Sigmoid colon (tissue), 7 donors: ENCODE measurements around the gene RCOR2. TPM values are rescaled to one million over a fixed set of nuclear protein-coding genes. Genes with fewer than 3 reads are reported as not detected.

Source experiments
- DNase-seq: peaks from one replicate; pipeline ENCODE4 v3.0.0-alpha.2; 2019
- H3K27ac ChIP-seq, 4 donors: fragments of 200-600 bp; sonication (generic); one replicate each; pipeline ENCODE4 v1.5.1; 2016 to 2019; ENCODE audit warnings: mild to moderate bottlenecking in 1 of 4
- H3K27me3 ChIP-seq, 3 donors: fragments of 200-600 bp; sonication (generic); one replicate each; pipeline ENCODE4 v1.5.1; 2019; ENCODE audit warnings: mild to moderate bottlenecking in 1 of 3
- H3K36me3 ChIP-seq, 4 donors: fragments of 200-600 bp; sonication (generic); one replicate each; pipeline ENCODE4 v1.5.1; 2016 to 2019
- H3K4me1 ChIP-seq, 4 donors: fragments of 200-600 bp; sonication (generic); one replicate each; pipeline ENCODE4 v1.5.1; 2017 to 2019
- H3K4me3 ChIP-seq, 4 donors: fragments of 200-600 bp; sonication (generic); one replicate each; pipeline ENCODE4 v1.5.1; 2017 to 2019; ENCODE audit warnings: mild to moderate bottlenecking in 2 of 4, moderate library complexity in 1 of 4
- H3K9me3 ChIP-seq, 4 donors: fragments of 200-600 bp in 3 of 4; sonication (generic) in 3 of 4; one replicate each; pipeline versions ENCODE4 v1.5.1 to v1.6.1; 2013 to 2019
- EP300 ChIP-seq, 4 donors: sonication (generic); formaldehyde crosslinking; IDR thresholded peaks; one replicate each; pipeline ENCODE4 v1.6.1; 2017; ENCODE audit warnings: antibody characterized with exemption in 4 of 4
- POLR2A ChIP-seq, 2 donors: fragments of 450-650 bp; IDR thresholded peaks; one replicate each; pipeline ENCODE4 v1.6.1; 2016; ENCODE audit warnings: antibody characterized with exemption in 2 of 2, mild to moderate bottlenecking in 2 of 2, moderate library complexity in 2 of 2
- POLR2AphosphoS5 ChIP-seq, 4 donors: sonication (generic); formaldehyde crosslinking; IDR thresholded peaks; one replicate each; pipeline ENCODE4 v1.6.1; 2017; ENCODE audit warnings: antibody characterized with exemption in 4 of 4
- WGBS, 2 donors: extraction: QIAGEN DNeasy Blood & Tissue Kit; methylation state at CpG; one replicate each; pipeline ENCODE4 v1.1.7; 2013; 5-methylcytosine and 5-hydroxymethylcytosine counted together
- intact Hi-C: fragments of 100-400 bp; cut with DNase I; formaldehyde crosslinking; loops from one replicate; pipeline ENCODE4 v1.15.1; 2023
- polyA plus RNA-seq, 3 donors: library from polyadenylated mRNA; stranded (reverse); fragments of 200-250 nt; gene quantifications; one replicate each; pipeline ENCODE4 v1.2.3, GENCODE V29; 2013
- total RNA-seq, 4 donors: library from RNA; depleted of rRNA; stranded (reverse); fragments of >200 nt; gene quantifications; one replicate each; pipeline ENCODE4 v1.1.0, GENCODE V29; 2016
- TF ChIP-seq, protein P1 (sequence below), 4 experiments: fragments of 450-650 bp in 3 of 4; fragments of 200-600 bp in 1 of 4; IDR thresholded peaks; one replicate each; pipeline ENCODE4 v1.5.1; 2016 to 2019; ENCODE audit warnings: antibody characterized with exemption in 4 of 4, mild to moderate bottlenecking in 3 of 4, moderate library complexity in 2 of 4
- donor health status: healthy with polysubstance abuse.
- donor health status: Bipolar disorder and iron deficiency.
- donor health status: healthy.

RCOR2 gene
- total and polyA plus RNA-seq, 7 donors = 0.49 to 2.4 (median 0.69) TPM

DNA sequence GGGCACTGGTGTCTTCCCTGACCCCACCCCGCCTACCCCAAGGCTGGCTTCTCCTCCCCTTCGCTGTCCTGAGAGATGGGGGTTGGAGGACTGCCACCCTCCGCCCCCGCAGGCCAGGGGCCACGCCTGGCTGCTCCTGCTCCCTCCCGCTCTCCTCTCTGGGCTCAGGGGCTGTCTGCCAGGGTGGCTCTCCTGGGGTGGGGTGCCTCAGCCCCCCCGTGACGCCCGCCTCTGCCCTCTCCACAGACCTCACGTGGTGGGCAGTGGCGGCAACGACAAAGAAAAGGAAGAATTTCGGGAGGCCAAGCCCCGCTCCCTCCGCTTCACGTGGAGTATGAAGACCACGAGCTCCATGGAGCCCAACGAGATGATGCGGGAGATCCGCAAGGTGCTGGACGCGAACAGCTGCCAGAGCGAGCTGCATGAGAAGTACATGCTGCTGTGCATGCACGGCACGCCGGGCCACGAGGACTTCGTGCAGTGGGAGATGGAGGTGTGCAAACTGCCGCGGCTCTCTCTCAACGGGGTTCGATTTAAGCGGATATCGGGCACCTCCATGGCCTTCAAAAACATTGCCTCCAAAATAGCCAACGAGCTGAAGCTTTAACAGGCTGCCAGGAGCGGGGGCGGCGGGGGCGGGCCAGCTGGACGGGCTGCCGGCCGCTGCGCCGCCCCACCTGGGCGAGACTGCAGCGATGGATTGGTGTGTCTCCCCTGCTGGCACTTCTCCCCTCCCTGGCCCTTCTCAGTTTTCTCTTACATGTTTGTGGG lies 8.1 kb downstream of the RCOR2 start:
- DNase-seq = no peak
- intact Hi-C loops = loop anchor here (5.0 kb wide), 1 partner anchor 33 kb away; no protein-coding TSS in a partner anchor
- Histone ChIP-seq H3K27ac (peak overlapping the region in 3 of 4 donors; percentile 3 to 51 (median 28)), H3K4me1 (peaks cover 0 to 27% (median 24%) of the 10 kb centered on the region in 4 donors), H3K27me3 (no peaks in the 10 kb centered on the region), H3K4me3 (no peak overlapping the region), H3K36me3 (peaks cover 13 to 50% (median 20%) of the 10 kb centered on the region in 4 donors), H3K9me3 (no peaks in the 10 kb centered on the region)
- WGBS, 2 donors = 88 to 93% methylated on average over 46 of the region's 46 CpGs
- TF ChIP-seq POLR2A (IDR thresholded peaks at IDR 0.05) = no peak
- TF ChIP-seq, protein P1, sequence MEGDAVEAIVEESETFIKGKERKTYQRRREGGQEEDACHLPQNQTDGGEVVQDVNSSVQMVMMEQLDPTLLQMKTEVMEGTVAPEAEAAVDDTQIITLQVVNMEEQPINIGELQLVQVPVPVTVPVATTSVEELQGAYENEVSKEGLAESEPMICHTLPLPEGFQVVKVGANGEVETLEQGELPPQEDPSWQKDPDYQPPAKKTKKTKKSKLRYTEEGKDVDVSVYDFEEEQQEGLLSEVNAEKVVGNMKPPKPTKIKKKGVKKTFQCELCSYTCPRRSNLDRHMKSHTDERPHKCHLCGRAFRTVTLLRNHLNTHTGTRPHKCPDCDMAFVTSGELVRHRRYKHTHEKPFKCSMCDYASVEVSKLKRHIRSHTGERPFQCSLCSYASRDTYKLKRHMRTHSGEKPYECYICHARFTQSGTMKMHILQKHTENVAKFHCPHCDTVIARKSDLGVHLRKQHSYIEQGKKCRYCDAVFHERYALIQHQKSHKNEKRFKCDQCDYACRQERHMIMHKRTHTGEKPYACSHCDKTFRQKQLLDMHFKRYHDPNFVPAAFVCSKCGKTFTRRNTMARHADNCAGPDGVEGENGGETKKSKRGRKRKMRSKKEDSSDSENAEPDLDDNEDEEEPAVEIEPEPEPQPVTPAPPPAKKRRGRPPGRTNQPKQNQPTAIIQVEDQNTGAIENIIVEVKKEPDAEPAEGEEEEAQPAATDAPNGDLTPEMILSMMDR (IDR thresholded peaks at IDR 0.05) = no peak
- no peak for TF ChIP-seq EP300 (IDR thresholded peaks at IDR 0.05)
- TF ChIP-seq POLR2AphosphoS5 (IDR thresholded peaks at IDR 0.05) = no peak

DNA sequence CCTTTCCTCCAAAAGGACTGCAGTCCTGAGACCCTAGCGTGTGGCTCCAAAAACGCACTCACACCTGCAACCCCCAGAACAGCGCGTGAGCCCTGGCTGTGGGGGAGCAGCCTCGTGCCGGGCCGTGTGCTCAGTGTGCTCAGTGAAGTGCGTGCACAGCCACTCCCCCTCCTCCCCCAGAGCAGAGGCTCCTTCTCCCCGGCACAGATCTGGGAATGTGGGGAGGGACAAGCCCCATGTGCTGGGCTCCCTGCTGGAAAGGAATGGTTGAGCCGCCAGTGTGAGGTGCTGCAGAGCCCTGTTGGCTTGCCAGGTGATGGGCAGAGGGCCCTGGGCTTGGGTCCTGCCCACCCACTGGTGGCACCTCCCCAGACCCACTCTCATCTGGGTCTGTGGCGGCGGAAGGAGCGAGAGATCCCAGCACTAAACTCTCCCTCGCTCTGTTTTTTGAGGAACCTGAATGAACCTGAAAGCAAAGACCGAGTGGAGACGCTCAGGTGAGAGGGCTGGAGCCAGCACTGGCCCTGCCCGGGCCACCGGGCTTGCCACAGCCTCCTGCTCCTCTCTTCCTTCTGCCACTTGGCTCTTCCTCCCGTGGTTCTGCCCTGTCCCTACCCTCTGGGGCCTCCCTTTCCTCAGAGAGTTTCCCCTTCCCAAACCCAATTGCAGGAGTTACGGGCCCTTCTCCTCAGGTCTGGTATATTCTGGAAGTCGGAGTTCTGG lies 9.0 kb downstream of the RCOR2 start:
- DNase-seq = no peak
- 90% methylated on average over 21 of the region's 21 CpGs for WGBS, 2 donors
- peaks cover 19 to 58% (median 29%) of the 10 kb centered on the region in 4 donors for H3K36me3 ChIP-seq

DNA sequence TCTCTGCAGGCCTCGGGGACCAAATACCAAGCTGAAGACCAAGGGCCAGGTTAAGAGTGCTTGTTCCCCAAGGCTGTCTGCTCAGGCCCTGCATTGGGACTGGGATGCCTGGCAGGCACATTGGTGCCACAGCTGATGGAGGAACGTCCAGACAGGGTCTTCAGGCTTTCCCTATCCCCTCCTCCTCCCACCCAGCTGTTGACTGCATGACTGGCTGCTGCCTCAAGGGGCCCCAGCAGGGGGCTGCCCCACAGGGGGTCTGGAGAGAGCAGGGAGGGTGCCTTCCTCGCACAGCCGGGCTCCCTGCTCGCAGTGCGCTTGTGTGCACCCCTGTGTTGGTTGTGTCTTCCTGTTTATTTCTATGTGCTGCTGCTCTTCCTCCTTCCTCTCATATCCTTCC lies 9.9 kb downstream of the RCOR2 start:
- no peak overlapping the region for H3K4me3 ChIP-seq
- peaks cover 0 to 27% (median 24%) of the 10 kb centered on the region in 4 donors for H3K4me1 ChIP-seq
- intact Hi-C loops = loop anchor here (5.0 kb wide), 1 partner anchor 35 kb away; no protein-coding TSS in a partner anchor
- H3K36me3 ChIP-seq = peaks cover 28 to 68% (median 38%) of the 10 kb centered on the region in 4 donors
- H3K27me3 ChIP-seq = no peaks in the 10 kb centered on the region
- H3K27ac ChIP-seq = no peak overlapping the region
- TF ChIP-seq, protein P1 (IDR thresholded peaks at IDR 0.05) = no peak
- TF ChIP-seq EP300 (IDR thresholded peaks at IDR 0.05) = no peak
- no peak for TF ChIP-seq POLR2AphosphoS5 (IDR thresholded peaks at IDR 0.05)
- WGBS, 2 donors = 80 to 85% methylated on average over 6 of the region's 6 CpGs
- H3K9me3 ChIP-seq = no peaks in the 10 kb centered on the region
- no peak for DNase-seq

More for the DNA sequence above, 9.0 kb downstream of the RCOR2 start:
- no peaks in the 10 kb centered on the region for H3K9me3 ChIP-seq
- H3K27ac ChIP-seq = peak overlapping the region in 1 of 4 donors; percentile 5
- H3K4me1 ChIP-seq = peaks cover 0 to 27% (median 24%) of the 10 kb centered on the region in 4 donors
- intact Hi-C loops = loop anchor here (5.0 kb wide), 1 partner anchor 34 kb away; no protein-coding TSS in a partner anchor
- no peak overlapping the region for H3K4me3 ChIP-seq
- no peaks in the 10 kb centered on the region for H3K27me3 ChIP-seq
- TF ChIP-seq, protein P1 (IDR thresholded peaks at IDR 0.05) = no peak
- no peak for TF ChIP-seq POLR2AphosphoS5 (IDR thresholded peaks at IDR 0.05)
- no peak for TF ChIP-seq EP300 (IDR thresholded peaks at IDR 0.05)
- no peak for TF ChIP-seq POLR2A (IDR thresholded peaks at IDR 0.05)

DNA sequence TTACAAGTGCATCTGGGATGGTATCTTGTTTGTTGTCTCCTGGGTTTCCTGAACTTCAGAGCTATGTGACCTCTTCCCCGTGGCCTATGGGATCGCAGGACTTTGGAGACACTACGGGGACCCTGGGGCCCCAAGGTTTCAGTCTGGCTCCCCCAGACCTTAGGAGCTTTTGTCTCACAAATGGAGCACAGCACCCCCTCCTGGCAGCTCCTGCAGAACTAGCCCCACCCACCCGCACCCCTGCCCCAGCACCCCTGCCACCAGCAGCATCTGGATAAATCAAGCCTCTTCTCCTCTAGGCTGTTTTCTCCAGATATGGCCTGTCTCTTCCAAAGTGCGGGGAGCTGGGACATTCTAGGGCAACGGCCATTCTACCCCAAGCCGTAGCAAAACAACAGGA lies 10.4 kb downstream of the RCOR2 start:
- no peak overlapping the region for H3K4me3 ChIP-seq
- intact Hi-C loops = loop anchor here (5.0 kb wide), 1 partner anchor 36 kb away; no protein-coding TSS in a partner anchor
- no peaks in the 10 kb centered on the region for H3K27me3 ChIP-seq
- H3K27ac ChIP-seq = no peak overlapping the region
- TF ChIP-seq POLR2A (IDR thresholded peaks at IDR 0.05) (no peak), EP300 (IDR thresholded peaks at IDR 0.05) (no peak), POLR2AphosphoS5 (IDR thresholded peaks at IDR 0.05) (no peak)
- TF ChIP-seq, protein P1 (IDR thresholded peaks at IDR 0.05) = no peak
- 78 to 87% methylated on average over 7 of the region's 7 CpGs for WGBS, 2 donors
- H3K36me3 ChIP-seq = peaks cover 33 to 72% (median 40%) of the 10 kb centered on the region in 4 donors
- peaks cover 0 to 27% (median 24%) of the 10 kb centered on the region in 4 donors for H3K4me1 ChIP-seq
- no peak for DNase-seq
- no peaks in the 10 kb centered on the region for H3K9me3 ChIP-seq
